D721Med (cell line): ENCODE results near the gene HOXB8.

Source experiments
- DNase-seq: peaks from one replicate; pipeline ENCODE4 v3.0.0; 2011; ENCODE audit warnings: low spot score; ENCODE audit not compliant: insufficient read length
- FAIRE-seq: peaks from 2 replicates; lab custom pipeline; 2011; peaks lifted over from hg19 to GRCh38; lab: Jason Lieb, UNC
- CTCF ChIP-seq: IDR thresholded peaks from 2 replicates; pipeline ENCODE4 v1.5.1; 2012; ENCODE audit warnings: mild to moderate bottlenecking, control low read depth; ENCODE audit not compliant: insufficient read depth; ENCODE audit errors: missing control alignments

Gene HOXB8

GRCh38 chr17:48636177-48637018 lies 21.3 kb upstream of the HOXB8 start:
- DNase-seq (no peak), FAIRE-seq (no peak)
- peak; percentile 56 for TF ChIP-seq CTCF

GRCh38 chr17:48634493-48635208 lies 19.6 kb upstream of the HOXB8 start:
- DNase-seq (no peak), FAIRE-seq (no peak)
- no peak for TF ChIP-seq CTCF

GRCh38 chr17:48633266-48633677 lies 18.2 kb upstream of the HOXB8 start:
- TF ChIP-seq CTCF: no peak
- no peak for DNase-seq
- FAIRE-seq: no peak

GRCh38 chr17:48632579-48633265 lies 17.6 kb upstream of the HOXB8 start:
- DNase-seq (no peak), FAIRE-seq (no peak)
- no peak for TF ChIP-seq CTCF

GRCh38 chr17:48631693-48632578 lies 16.8 kb upstream of the HOXB8 start:
- DNase-seq: no peak
- no peak for FAIRE-seq
- no peak for TF ChIP-seq CTCF

- TF ChIP-seq CTCF: no peak
- DNase-seq (no peak), FAIRE-seq (no peak)
These were observed 16.0 kb upstream of the HOXB8 start for GRCh38 chr17:48630925-48631692.
